Measurements from ENCODE around the gene DCLRE1A. TPM values are rescaled to one million over a fixed set of nuclear protein-coding genes. Genes with fewer than 3 reads are reported as not detected.
"Not testable (repeated sequence)": the region's sequence is repeated elsewhere in the genome, so short reads cannot be mapped to it uniquely, and the experiment has no call there.

DCLRE1A gene
- total and polyA plus RNA-seq, 7 donors: 3.0 to 7.5 (median 4.8) TPM

- Histone ChIP-seq H3K27ac (no peak overlapping the region), H3K4me1 (peaks cover 0 to 13% (median 6%) of the 10 kb centered on the region in 4 donors), H3K4me3 (no peak overlapping the region), H3K27me3 (no peaks in the 10 kb centered on the region), H3K9me3 (no peaks in the 10 kb centered on the region), H3K36me3 (no peaks in the 10 kb centered on the region)
- intact Hi-C loops (cut with DNase I): no loop called here
- TF ChIP-seq POLR2A (IDR thresholded peaks at IDR 0.05) (no peak), POLR2AphosphoS5 (IDR thresholded peaks at IDR 0.05) (peak in 2 of 4 donors; percentile 37 to 47)
- 63 to 79% methylated on average over 4 of the region's 4 CpGs for WGBS, 2 donors
- no peak for DNase-seq
Measured at GRCh38 chr10:113823389-113823788, 30.5 kb downstream of the DCLRE1A start.

- Histone ChIP-seq H3K9me3 (no peaks in the 10 kb centered on the region), H3K36me3 (no peaks in the 10 kb centered on the region), H3K27ac (no peak overlapping the region), H3K4me1 (peaks cover 0 to 13% (median 6%) of the 10 kb centered on the region in 4 donors), H3K4me3 (no peak overlapping the region), H3K27me3 (no peaks in the 10 kb centered on the region)
- no peak for DNase-seq
- 96 to 98% methylated on average over 7 of the region's 7 CpGs for WGBS, 2 donors
- TF ChIP-seq CTCF (IDR thresholded peaks at IDR 0.05) (no peak), EP300 (IDR thresholded peaks at IDR 0.05) (no peak), POLR2AphosphoS5 (IDR thresholded peaks at IDR 0.05) (no peak), POLR2A (IDR thresholded peaks at IDR 0.05) (no peak)
- intact Hi-C loops (cut with DNase I): no loop called here
Measured at GRCh38 chr10:113822174-113822573, 31.7 kb downstream of the DCLRE1A start.

- H3K9me3 ChIP-seq; H3K36me3 ChIP-seq; DNase-seq; H3K4me3 ChIP-seq; H3K27ac ChIP-seq; intact Hi-C loops (cut with DNase I); H3K27me3 ChIP-seq: not testable (repeated sequence)
- peaks cover 0 to 13% (median 6%) of the 10 kb centered on the region in 4 donors for H3K4me1 ChIP-seq
- WGBS, 2 donors: 81 to 93% methylated on average over 3 of the region's 3 CpGs
Measured at GRCh38 chr10:113821306-113821705, 32.6 kb downstream of the DCLRE1A start.

GRCh38 chr10:113820507-113820906, 33.4 kb downstream of the DCLRE1A start:
- no peak for DNase-seq
- Histone ChIP-seq H3K9me3 (no peaks in the 10 kb centered on the region), H3K36me3 (no peaks in the 10 kb centered on the region), H3K27me3 (no peaks in the 10 kb centered on the region), H3K27ac (no peak overlapping the region), H3K4me1 (peaks cover 0 to 13% (median 6%) of the 10 kb centered on the region in 4 donors), H3K4me3 (no peak overlapping the region)
- intact Hi-C loops (cut with DNase I): no loop called here
- WGBS, 2 donors: 72 to 75% methylated on average over 8 of the region's 8 CpGs
- TF ChIP-seq CTCF (IDR thresholded peaks at IDR 0.05) (no peak), EP300 (IDR thresholded peaks at IDR 0.05) (no peak), POLR2AphosphoS5 (IDR thresholded peaks at IDR 0.05) (no peak), POLR2A (IDR thresholded peaks at IDR 0.05) (no peak)

- TF ChIP-seq EP300 (IDR thresholded peaks at IDR 0.05): no peak
- no peak for TF ChIP-seq CTCF (IDR thresholded peaks at IDR 0.05)
- no peak for TF ChIP-seq POLR2AphosphoS5 (IDR thresholded peaks at IDR 0.05)
- TF ChIP-seq POLR2A (IDR thresholded peaks at IDR 0.05): no peak
- H3K36me3 ChIP-seq: no peaks in the 10 kb centered on the region
- intact Hi-C loops (cut with DNase I): no loop called here
- 96 to 97% methylated on average over 4 of the region's 4 CpGs for WGBS, 2 donors
- no peaks in the 10 kb centered on the region for H3K27me3 ChIP-seq
- H3K9me3 ChIP-seq: no peaks in the 10 kb centered on the region
- H3K4me3 ChIP-seq: no peak overlapping the region
- H3K4me1 ChIP-seq: peaks cover 0 to 13% (median 6%) of the 10 kb centered on the region in 4 donors
- no peak for DNase-seq
- no peak overlapping the region for H3K27ac ChIP-seq
Measured at GRCh38 chr10:113819989-113820388, 33.9 kb downstream of the DCLRE1A start.

GRCh38 chr10:113814700-113815099, 39.2 kb downstream of the DCLRE1A start:
- H3K9me3 ChIP-seq; H3K36me3 ChIP-seq; H3K27ac ChIP-seq; intact Hi-C loops (cut with DNase I); H3K4me3 ChIP-seq; DNase-seq; H3K4me1 ChIP-seq; H3K27me3 ChIP-seq: not testable (repeated sequence)
- 30 to 72% methylated on average over 1 of the region's 1 CpG for WGBS, 2 donors

All from sigmoid colon (tissue), 7 donors.